ENCODE results near the gene DPYSL5.
"Not testable (repeated sequence)": the region's sequence is repeated elsewhere in the genome, so short reads cannot be mapped to it uniquely, and the experiment has no call there.

Gene DPYSL5

DNA sequence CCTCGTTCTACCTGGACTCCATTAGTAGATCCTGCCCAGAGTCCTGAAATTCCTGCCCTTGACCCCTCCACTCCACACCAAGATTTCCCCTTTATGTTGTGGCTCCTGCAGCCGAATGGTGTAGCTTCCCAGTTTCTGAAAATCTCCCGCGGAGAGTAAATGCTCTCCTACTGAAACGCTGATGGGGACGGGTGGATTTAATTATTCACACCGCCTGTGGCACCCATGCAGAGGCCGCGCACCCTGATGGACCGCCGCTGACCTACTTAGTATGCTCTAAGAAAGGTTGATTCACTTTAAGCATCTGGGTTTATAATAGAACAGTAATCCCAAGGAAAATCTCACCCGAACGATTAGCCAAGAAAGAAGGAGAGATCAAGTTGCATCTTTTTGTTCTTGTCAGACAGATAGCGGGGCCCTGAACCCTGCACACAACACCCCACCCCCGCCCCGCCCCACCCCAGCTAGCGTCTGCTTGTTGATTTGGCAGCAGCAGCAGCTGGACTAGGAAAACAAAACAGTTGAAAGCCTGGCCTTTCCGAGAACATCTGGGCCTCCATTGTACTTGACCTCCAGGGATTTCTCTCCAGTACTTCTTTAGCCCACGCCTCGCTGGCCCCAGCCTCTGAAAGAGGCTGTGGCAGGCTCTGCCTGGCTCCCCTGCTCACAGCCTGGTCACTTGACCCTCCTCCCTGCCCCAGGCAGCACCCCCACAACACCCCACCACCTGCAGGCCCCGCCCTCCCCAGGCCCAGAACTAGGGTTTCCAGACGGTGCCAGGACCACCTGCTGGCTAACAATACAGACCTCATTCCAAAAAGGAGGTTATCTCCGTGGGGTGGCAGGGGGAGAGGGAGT is 53.6 kb downstream of the DPYSL5 start:
- no peak for DNase-seq (ENCODE audit: low spot score)

DNA sequence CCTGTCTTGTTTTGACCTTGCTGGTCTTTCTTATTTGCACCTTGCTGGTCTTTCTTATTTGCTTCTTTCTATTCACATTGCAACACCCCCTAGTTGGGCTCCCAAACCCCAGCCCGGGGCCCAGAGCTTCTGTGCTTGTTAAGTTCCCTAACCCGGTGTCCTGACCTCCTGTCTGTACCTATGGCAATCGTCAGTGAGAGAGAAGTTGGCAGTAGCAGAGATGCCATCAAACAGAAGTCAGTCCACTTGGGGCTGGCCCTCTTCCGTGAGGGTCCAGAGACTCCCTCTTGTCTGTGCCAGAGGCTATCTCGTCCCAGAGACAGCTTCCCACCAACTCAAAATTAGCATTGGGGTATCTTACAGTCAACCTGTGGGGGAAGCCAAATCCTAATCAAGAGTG is 55.7 kb downstream of the DPYSL5 start:
- no peak for DNase-seq (ENCODE audit: low spot score)

DNA sequence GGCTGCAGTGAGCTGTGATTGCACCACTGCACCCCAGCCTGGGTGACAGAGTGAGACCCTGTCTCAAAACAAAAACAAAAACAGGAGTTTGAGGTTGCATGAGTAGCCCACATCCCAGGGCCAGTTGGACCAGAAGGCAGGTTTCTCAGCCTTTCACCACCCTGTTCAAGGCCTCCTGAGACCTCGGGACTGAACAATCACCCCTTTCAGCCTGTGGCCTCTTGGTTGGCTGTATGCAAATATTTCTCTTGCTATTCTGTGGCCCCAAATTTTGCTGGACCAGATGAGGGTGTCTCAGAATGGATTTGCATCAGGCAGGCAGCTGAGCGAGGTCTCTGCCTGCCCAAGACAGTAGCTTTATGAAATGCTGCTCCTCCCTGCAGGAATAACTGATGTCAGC is 56.9 kb downstream of the DPYSL5 start:
- DNase-seq (ENCODE audit: low spot score) = no peak

DNA sequence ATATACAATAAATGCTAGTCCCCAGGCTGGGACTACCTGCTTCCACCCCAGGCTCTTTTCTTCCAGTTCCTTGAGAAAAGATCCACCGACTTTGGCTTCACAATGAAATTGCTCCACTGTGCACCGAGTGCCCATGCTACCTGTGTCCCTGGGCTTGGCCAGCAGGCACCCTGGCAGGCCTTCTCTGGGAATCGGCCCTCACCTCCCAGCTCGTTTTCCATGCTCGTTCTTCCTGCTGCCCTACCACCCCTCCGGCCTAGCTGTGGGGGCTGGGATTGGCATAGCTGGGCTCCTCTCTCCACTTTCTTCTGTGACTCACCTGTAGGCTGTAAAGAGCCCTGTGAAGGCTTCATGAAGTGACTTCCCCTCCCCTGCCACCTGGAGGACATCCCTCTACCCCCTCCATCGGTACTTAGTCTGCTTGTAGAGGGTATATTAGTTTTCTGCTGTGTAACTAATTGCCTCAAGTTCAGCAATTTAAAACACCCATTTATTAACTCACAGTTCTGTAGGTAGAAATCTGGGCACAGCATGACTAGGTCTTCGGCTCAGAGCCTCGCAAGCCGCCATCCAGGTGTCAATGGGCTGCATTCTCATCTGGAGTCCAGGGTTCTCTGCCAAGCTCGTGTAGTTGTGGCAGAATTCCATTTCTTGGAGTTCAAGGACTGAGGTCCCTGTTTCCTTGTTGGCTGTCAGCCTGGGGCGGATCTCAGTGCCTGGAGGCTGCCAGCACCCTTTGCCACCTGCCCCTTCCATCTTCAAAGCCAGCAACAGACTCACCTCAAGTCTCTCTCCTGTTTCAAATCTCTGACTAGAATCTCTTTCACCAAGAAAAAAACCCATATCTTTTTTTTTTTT is 57.6 kb downstream of the DPYSL5 start:
- no peak for DNase-seq (ENCODE audit: low spot score)

DNA sequence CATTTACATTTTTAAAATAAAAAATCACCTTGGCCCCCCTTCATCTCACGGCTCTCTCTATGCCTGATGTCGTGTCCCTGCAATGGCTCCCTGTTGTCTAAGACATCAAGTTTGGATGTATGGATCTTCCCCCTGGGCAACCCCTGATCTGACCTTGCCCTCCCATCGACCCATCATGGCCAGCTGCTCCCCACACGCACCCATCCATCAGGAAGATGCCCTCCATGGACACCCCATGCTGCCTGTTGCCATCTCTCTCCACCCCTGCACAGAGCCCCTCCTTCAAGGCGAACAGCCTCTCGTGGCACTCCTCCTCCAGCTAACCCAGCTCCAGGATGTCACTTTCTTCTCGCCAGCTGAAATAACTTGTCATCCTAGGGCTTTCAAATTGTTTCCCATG is 59.5 kb downstream of the DPYSL5 start:
- DNase-seq (ENCODE audit: low spot score) = no peak

GRCh38 chr2:26910176-26910575 is 62.2 kb downstream of the DPYSL5 start:
- DNase-seq (ENCODE audit: low spot score) = no peak

GRCh38 chr2:26911911-26912861 is 64.3 kb downstream of the DPYSL5 start:
- no peak for DNase-seq (ENCODE audit: low spot score)

GRCh38 chr2:26913606-26913998 is 65.7 kb downstream of the DPYSL5 start:
- no peak for DNase-seq (ENCODE audit: low spot score)

GRCh38 chr2:26913999-26914658 is 66.2 kb downstream of the DPYSL5 start:
- no peak for DNase-seq (ENCODE audit: low spot score)

DNA sequence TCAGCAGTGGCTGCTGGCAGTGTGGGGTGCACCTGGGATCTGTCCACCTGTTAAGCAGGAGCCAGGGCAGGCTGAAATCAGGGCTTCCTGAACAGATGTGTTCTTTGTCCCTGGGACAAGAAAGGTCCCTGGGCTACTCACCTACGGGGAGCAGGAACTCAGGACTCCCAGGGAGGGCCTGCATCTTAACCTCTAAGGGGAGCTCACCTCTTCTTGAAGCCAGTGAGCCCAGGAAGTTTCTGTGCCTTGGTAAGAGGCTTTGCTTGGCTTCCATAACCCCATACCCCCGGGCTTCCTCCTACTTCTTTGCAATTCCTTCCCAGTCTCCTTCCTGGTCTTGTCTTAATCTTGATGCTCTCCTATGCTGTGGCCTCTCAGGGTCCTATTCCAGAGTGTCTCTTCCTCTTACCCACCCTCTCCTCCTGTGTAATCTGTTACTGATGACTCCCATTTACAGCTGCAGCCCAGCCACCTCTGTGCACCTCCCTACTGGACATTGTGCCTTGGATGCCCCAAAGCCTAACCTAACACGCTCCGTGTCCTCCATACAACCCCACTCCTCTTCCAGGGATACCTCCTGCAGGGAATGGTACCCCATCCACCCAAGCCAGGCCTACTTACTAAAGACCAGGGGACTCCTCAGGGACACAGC is 66.9 kb downstream of the DPYSL5 start:
- DNase-seq (ENCODE audit: low spot score) = no peak

- DNase-seq (ENCODE audit: low spot score) = no peak
Observed at GRCh38 chr2:26915316-26915715, 67.4 kb downstream of the DPYSL5 start.

GRCh38 chr2:26916128-26916692 is 68.3 kb downstream of the DPYSL5 start:
- DNase-seq (ENCODE audit: low spot score) = no peak

DNA sequence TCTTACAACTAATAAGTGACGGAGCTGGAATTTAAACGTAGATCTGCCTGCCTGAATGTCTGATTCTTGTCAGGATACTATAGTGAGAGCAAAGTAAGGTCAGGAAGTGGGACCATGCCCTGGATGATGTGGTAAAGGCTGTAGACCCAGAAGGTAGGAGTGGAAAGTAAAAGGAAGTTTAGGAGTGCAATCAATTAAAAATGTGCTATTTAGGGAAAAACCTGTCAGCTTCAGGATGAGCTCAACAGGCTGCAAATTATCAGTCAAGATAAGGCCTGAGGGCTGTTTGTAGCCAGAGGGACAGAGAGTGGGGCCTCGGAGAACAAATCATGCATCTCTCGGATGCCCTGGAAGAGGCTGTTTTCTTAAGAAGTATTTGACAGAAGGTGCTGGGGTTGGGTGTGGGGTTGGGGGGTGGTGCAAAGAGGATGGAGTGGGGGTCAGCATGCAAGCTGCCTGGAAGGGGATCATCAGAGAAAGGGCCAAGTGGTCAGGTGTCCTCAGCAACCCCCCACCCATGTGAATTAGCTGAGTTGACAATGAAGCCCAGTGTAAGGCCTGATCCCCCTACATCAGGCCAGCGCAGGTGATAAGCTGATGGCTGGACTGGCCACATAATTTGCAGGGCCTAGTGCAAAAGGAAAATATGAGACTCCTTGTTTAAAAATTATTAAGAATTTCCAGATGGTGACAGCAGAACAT is 69.4 kb downstream of the DPYSL5 start:
- no peak for DNase-seq (ENCODE audit: low spot score)

GRCh38 chr2:26921323-26921722 is 73.4 kb downstream of the DPYSL5 start:
- no peak for DNase-seq (ENCODE audit: low spot score)

DNA sequence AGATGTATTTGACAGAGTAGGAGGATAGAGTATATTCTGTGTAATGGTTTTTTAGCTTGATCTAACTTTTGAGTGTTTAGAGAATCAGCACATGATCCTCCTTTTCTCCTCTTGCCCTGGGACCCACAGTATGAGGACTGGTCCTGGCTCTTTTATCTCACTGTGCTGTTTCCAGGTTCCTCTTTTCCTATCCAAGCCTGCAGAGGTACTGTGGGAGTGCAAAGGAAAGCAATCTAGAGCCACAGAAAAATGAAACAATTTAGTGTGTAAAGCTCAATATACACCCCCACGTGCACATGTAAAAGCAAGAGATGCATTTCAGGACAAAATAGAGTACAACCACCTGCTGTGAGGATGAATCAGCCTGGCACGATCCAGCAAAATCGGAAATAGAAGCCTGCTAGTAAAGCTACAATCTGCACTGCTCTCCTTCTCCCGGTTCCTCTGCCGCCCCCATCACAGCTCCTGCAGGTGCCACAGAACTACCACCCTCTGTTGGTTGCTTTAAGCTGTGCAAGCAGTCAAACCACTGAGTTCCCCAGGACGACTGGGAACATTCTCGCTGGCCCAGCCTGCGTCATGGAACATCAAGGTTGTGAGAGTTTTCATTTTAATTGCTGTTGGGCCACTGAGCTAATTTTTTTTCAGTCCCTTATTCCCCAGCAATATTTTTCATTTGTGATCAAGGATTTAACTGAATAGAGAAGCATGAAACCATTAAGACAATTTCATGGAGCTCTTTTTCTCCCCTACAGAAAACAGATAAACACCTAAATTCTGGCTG is 74.7 kb downstream of the DPYSL5 start:
- peak; percentile 38 for DNase-seq (ENCODE audit: low spot score)

DNA sequence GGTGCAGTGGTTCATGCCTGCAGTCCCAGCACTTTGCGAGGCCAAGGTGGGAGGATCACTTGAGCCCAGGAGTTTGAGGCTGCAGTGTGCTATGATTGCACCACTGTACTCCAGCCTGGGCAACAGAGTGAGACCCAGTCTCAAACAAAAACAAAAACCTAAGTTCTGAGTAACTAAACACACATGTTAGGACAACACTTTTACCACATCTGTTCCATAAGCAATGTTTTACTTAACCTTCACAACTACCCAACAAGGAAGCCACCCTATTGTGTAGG is 75.2 kb downstream of the DPYSL5 start:
- not testable (repeated sequence) for DNase-seq (ENCODE audit: low spot score)

- DNase-seq (ENCODE audit: low spot score) = no peak
Observed at GRCh38 chr2:26924731-26925099, 76.8 kb downstream of the DPYSL5 start.

- DNase-seq (ENCODE audit: low spot score) = no peak
Observed at GRCh38 chr2:26925100-26925791, 77.3 kb downstream of the DPYSL5 start.

GRCh38 chr2:26927221-26927620 is 79.3 kb downstream of the DPYSL5 start:
- DNase-seq (ENCODE audit: low spot score) = no peak
